OCI-LY1 (cell line): ENCODE measurements around the gene KANSL1.

Experiments
- H2AFZ ChIP-seq: fragments of 200-600 bp; sonication (generic), shearing (Covaris generic); 2 replicates; pipeline ENCODE4 v1.6.0; 2014; ENCODE audit warnings: antibody characterized with exemption, mild to moderate bottlenecking, low read length
- H3F3A ChIP-seq: fragments of 200-600 bp; sonication (generic), shearing (Covaris generic); 2 replicates; pipeline ENCODE4 v1.6.0; 2014; ENCODE audit warnings: mild to moderate bottlenecking, antibody characterized with exemption, low read length, moderate library complexity; ENCODE audit not compliant: insufficient read depth
- H3K27ac ChIP-seq: fragments of 200-600 bp; sonication (generic); 2 replicates; pipeline ENCODE4 v1.5.1; 2014; ENCODE audit warnings: low read length, mixed run types, mild to moderate bottlenecking, low read depth; ENCODE audit not compliant: poor library complexity, severe bottlenecking
- H3K27me3 ChIP-seq: fragments of 200-600 bp; sonication (generic); 2 replicates; pipeline ENCODE4 v1.6.0; 2014; ENCODE audit warnings: antibody characterized with exemption, mild to moderate bottlenecking, low read length, moderate library complexity; ENCODE audit not compliant: insufficient read depth
- H3K36me3 ChIP-seq: fragments of 200-600 bp; sonication (generic); 2 replicates; pipeline ENCODE4 v1.6.1; 2014; ENCODE audit warnings: mild to moderate bottlenecking, antibody characterized with exemption, low read length, moderate library complexity, mixed read lengths; ENCODE audit not compliant: insufficient read depth
- H3K4me1 ChIP-seq: fragments of 200-600 bp; sonication (generic); 2 replicates; pipeline ENCODE4 v1.5.1; 2014; ENCODE audit warnings: mild to moderate bottlenecking, low read length, moderate library complexity; ENCODE audit not compliant: insufficient read depth, severe bottlenecking
- H3K4me2 ChIP-seq: fragments of 200-600 bp; sonication (generic), shearing (Covaris generic); 2 replicates; pipeline ENCODE4 v1.6.1; 2014; ENCODE audit warnings: low read length
- H3K4me3 ChIP-seq: fragments of 200-600 bp; sonication (generic); 2 replicates; pipeline ENCODE4 v1.5.1; 2014; ENCODE audit warnings: low read length, low read depth, mild to moderate bottlenecking, mixed read lengths; ENCODE audit not compliant: poor library complexity, severe bottlenecking
- H3K79me2 ChIP-seq: fragments of 200-600 bp; shearing (Covaris generic); 2 replicates; pipeline ENCODE4 v1.6.1; 2016; ENCODE audit warnings: mixed run types, low read length, mixed read lengths; ENCODE audit not compliant: insufficient read depth
- H3K9ac ChIP-seq: fragments of 200-600 bp; sonication (generic), shearing (Covaris generic); 2 replicates; pipeline ENCODE4 v1.6.1; 2014; ENCODE audit warnings: mild to moderate bottlenecking, low read length, mixed read lengths
- H3K9me2 ChIP-seq: fragments of 200-600 bp; sonication (generic), shearing (Covaris generic); 2 replicates; pipeline ENCODE4 v1.6.1; 2014; ENCODE audit warnings: low read depth, mild to moderate bottlenecking, low read length, mixed read lengths
- H3K9me3 ChIP-seq: fragments of 200-600 bp; shearing (Covaris generic); 2 replicates; pipeline ENCODE4 v1.6.1; 2014; ENCODE audit warnings: low read length, mixed read lengths
- H4K20me1 ChIP-seq: fragments of 200-600 bp; sonication (generic), shearing (Covaris generic); 2 replicates; pipeline ENCODE4 v1.6.0; 2016; ENCODE audit warnings: mild to moderate bottlenecking, low read length; ENCODE audit not compliant: insufficient read depth
- EZH2 ChIP-seq: fragments of 200-600 bp; sonication (generic), shearing (Covaris generic); IDR thresholded peaks from 2 replicates; pipeline ENCODE4 v1.8.0; 2017; ENCODE audit warnings: borderline replicate concordance, mixed run types, mild to moderate bottlenecking, antibody characterized with exemption, low read length, moderate library complexity, mixed read lengths
- TF ChIP-seq, protein P1 (sequence below): fragments of 200-600 bp; sonication (generic), shearing (Covaris generic); IDR thresholded peaks from 2 replicates; pipeline ENCODE4 v1.5.1; 2017; ENCODE audit warnings: mild to moderate bottlenecking, antibody characterized with exemption, low read length, moderate library complexity, mixed read lengths

The KANSL1 gene

DNA sequence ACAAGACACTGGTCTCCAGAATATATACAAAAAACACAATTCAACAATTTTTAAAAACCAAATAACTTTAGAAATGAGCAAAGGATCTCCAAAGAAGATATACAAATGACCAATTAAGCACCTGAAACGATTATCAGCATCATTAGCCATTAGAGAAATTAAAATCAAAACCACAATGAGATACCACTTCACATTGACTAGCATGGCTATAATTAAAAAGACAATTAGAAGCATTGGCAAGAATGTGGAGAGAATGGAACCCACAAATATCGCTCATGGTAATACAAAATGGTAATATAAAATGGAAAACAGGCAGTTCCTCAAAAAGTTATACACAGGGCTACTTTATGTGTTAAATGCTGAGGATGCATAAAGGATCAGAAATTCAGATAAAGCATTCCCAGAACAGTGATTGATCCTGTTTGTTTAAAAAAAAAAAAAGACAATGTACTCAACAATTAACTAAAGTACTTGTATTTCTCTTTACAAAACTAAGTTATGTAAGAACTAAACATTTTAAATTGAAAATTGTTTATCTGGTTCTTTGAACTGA lies 52.5 kb downstream of the KANSL1 start:
- Histone ChIP-seq H3K9ac (no peak overlapping the region), H3K27me3 (no peaks in the 10 kb centered on the region), H3K4me2 (0 out of 2 replicates have a peak overlapping the region, but pooled peaks have one; percentile 30), H3K36me3 (0 out of 2 replicates have a peak, but pooled peaks cover 4% of the 10 kb centered on the region), H3K4me3 (peak overlapping the region; percentile 2), H3F3A (no peaks in the 10 kb centered on the region; the same call in none of the 2 replicates), H3K27ac (peak overlapping the region; percentile 84), H3K9me2 (no peaks in the 10 kb centered on the region), H3K9me3 (no peaks in the 10 kb centered on the region), H3K4me1 (peaks cover 78% of the 10 kb centered on the region), H2AFZ (no peak overlapping the region), H4K20me1 (no peaks in the 10 kb centered on the region), H3K79me2 (peaks cover 95% of the 10 kb centered on the region)
- no peak for TF ChIP-seq EZH2
- TF ChIP-seq, protein P1, sequence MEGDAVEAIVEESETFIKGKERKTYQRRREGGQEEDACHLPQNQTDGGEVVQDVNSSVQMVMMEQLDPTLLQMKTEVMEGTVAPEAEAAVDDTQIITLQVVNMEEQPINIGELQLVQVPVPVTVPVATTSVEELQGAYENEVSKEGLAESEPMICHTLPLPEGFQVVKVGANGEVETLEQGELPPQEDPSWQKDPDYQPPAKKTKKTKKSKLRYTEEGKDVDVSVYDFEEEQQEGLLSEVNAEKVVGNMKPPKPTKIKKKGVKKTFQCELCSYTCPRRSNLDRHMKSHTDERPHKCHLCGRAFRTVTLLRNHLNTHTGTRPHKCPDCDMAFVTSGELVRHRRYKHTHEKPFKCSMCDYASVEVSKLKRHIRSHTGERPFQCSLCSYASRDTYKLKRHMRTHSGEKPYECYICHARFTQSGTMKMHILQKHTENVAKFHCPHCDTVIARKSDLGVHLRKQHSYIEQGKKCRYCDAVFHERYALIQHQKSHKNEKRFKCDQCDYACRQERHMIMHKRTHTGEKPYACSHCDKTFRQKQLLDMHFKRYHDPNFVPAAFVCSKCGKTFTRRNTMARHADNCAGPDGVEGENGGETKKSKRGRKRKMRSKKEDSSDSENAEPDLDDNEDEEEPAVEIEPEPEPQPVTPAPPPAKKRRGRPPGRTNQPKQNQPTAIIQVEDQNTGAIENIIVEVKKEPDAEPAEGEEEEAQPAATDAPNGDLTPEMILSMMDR, result no peak

DNA sequence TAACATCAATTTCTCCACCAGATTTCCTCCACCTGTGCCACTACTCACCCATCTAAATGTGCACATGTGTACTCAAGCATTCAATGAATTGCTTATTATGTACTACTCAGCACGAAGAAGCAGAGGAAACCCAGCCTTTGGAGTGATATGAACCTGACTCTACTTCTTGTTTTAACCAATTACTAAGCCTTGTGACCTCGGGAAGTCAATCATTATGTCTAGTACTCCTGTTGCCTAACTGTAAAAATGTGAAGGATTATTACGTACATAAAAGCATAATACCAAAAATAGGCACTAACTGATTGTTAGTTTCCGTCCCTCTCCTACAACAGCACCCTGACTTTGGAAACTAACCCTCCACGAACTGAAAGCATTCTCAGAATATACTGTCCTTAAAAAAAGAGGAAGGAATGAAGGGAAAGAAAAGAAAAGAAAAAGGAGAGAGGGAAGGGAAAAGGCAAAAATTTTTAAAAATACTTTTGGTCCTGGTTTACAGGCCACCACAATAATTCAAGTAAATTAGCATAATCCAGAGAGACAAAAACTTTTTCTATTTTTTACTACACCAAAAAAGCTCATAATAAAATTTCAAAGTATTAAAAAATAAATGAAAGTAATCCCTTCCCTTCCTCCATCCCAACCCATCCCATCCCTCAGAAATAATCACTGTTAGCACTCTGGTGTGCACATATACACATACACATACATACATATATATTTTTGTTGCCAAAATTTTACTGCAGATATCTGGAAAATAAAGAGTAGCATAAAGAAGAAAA lies 53.6 kb downstream of the KANSL1 start:
- H3K79me2 ChIP-seq, result peaks cover 96% of the 10 kb centered on the region
- no peaks in the 10 kb centered on the region for H3K9me2 ChIP-seq
- 0 out of 2 replicates have a peak overlapping the region, but pooled peaks have one; percentile 19 for H3K9ac ChIP-seq
- H2AFZ ChIP-seq, result no peak overlapping the region
- H3K4me2 ChIP-seq, result peak overlapping the region; percentile 49
- peaks cover 4% of the 10 kb centered on the region; the same call in 1 of the 2 replicates for H3K36me3 ChIP-seq
- peak overlapping the region; percentile 20 for H3K4me3 ChIP-seq
- peak overlapping the region; percentile 59 for H3K27ac ChIP-seq
- no peaks in the 10 kb centered on the region for H3K9me3 ChIP-seq
- no peaks in the 10 kb centered on the region for H3K27me3 ChIP-seq
- H3K4me1 ChIP-seq, result peaks cover 67% of the 10 kb centered on the region
- no peaks in the 10 kb centered on the region for H4K20me1 ChIP-seq
- no peaks in the 10 kb centered on the region; the same call in 1 of the 2 replicates for H3F3A ChIP-seq
- no peak for TF ChIP-seq EZH2

DNA sequence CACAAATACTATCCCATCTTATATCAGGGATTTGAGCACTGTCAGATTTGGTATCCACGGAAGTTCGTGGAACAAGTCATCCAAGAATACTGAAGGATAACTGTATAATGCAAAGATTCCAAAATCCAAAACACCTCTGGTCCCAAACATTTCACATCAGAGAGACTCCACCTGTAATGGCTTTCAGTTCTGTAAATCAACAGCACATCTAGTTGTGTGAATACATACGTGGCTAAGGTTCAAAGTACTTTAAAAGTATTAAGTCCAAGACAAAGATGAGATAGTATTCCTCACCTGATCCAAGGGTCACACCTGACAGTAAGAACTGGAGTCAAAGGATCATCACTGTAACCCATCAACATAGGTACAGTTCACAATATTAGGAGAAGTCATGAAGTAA lies 54.8 kb downstream of the KANSL1 start:
- 0 out of 2 replicates have a peak, but pooled peaks cover under 1% of the 10 kb centered on the region for H4K20me1 ChIP-seq
- TF ChIP-seq, protein P1, result no peak
- no peak for TF ChIP-seq EZH2

More for the DNA sequence above, 54.8 kb downstream of the KANSL1 start:
- Histone ChIP-seq H3K27ac (no peak overlapping the region), H3K27me3 (no peaks in the 10 kb centered on the region), H3K9me2 (no peaks in the 10 kb centered on the region), H3K4me3 (no peak overlapping the region), H3K4me1 (peaks cover 56% of the 10 kb centered on the region), H3K4me2 (no peak overlapping the region), H3K36me3 (peaks cover 4% of the 10 kb centered on the region; the same call in 1 of the 2 replicates), H3K9me3 (no peaks in the 10 kb centered on the region), H2AFZ (no peak overlapping the region), H3F3A (no peaks in the 10 kb centered on the region; the same call in 1 of the 2 replicates), H3K79me2 (peaks cover 98% of the 10 kb centered on the region), H3K9ac (no peak overlapping the region)
